H9 (cell line): Measurements from ENCODE around the gene NSUN6. TPM values are rescaled to one million over a fixed set of nuclear protein-coding genes. Genes with fewer than 3 reads are reported as not detected.

Source experiments
- DNase-seq: peaks from one replicate; pipeline ENCODE4 v3.0.0-alpha.2; 2017
- H2AFZ ChIP-seq: one replicate; pipeline ENCODE4 v1.6.1; 2013; ENCODE audit warnings: mild to moderate bottlenecking, low read length, control low read depth, moderate library complexity
- H2AK5ac ChIP-seq: 2 replicates; pipeline ENCODE4 v1.6.1; 2013; ENCODE audit warnings: low read length, control low read depth, mixed read lengths; ENCODE audit not compliant: insufficient read length
- H2BK120ac ChIP-seq: one replicate; pipeline ENCODE4 v1.6.1; 2013; ENCODE audit warnings: low read depth, mild to moderate bottlenecking, low read length, control low read depth, inconsistent platforms; ENCODE audit not compliant: poor library complexity, severe bottlenecking
- H2BK12ac ChIP-seq: 2 replicates; pipeline ENCODE4 v1.6.1; 2013; ENCODE audit warnings: low read length, control low read depth, mixed read lengths, low read depth; ENCODE audit not compliant: insufficient read length
- H2BK15ac ChIP-seq: 2 replicates; pipeline ENCODE4 v1.6.1; 2013; ENCODE audit warnings: low read depth, low read length, control low read depth
- H2BK20ac ChIP-seq: one replicate; pipeline ENCODE4 v1.6.1; 2013; ENCODE audit warnings: low read depth, mild to moderate bottlenecking, low read length, control low read depth, inconsistent platforms; ENCODE audit not compliant: poor library complexity, severe bottlenecking
- H2BK5ac ChIP-seq: 2 replicates; pipeline ENCODE4 v1.6.1; 2013; ENCODE audit warnings: low read length, control low read depth, mixed read lengths; ENCODE audit not compliant: insufficient read length
- H3K14ac ChIP-seq: 2 replicates; pipeline ENCODE4 v1.6.1; 2013; ENCODE audit warnings: low read length, control low read depth; ENCODE audit not compliant: insufficient read depth
- H3K18ac ChIP-seq: 2 replicates; pipeline ENCODE4 v1.6.1; 2013; ENCODE audit warnings: low read depth, mild to moderate bottlenecking, mixed read lengths, low read length, control low read depth; ENCODE audit not compliant: insufficient read length
- H3K23ac ChIP-seq: 2 replicates; pipeline ENCODE4 v1.6.1; 2013; ENCODE audit warnings: low read length, control low read depth, mixed read lengths, low read depth; ENCODE audit not compliant: insufficient read length
- H3K23me2 ChIP-seq: 2 replicates; pipeline ENCODE4 v1.6.1; 2013; ENCODE audit warnings: low read depth, mild to moderate bottlenecking, mixed read lengths, low read length, control low read depth; ENCODE audit not compliant: insufficient read length, poor library complexity, severe bottlenecking
- H3K27ac ChIP-seq: 2 replicates; pipeline ENCODE4 v1.5.1; 2013; ENCODE audit warnings: low read length, control low read depth, mixed read lengths, low read depth; ENCODE audit not compliant: insufficient read length
- H3K27me3 ChIP-seq: 2 replicates; pipeline ENCODE4 v1.6.1; 2013; ENCODE audit warnings: low read length, control low read depth, inconsistent platforms; ENCODE audit not compliant: insufficient read depth
- H3K4ac ChIP-seq: 2 replicates; pipeline ENCODE4 v1.6.1; 2013; ENCODE audit warnings: low read depth, mild to moderate bottlenecking, control low read depth, inconsistent platforms, low read length, moderate library complexity
- H3K4me1 ChIP-seq: 2 replicates; pipeline ENCODE4 v1.6.1; 2013; ENCODE audit warnings: low read length, control low read depth, inconsistent platforms; ENCODE audit not compliant: insufficient read depth
- H3K4me2 ChIP-seq: 2 replicates; pipeline ENCODE4 v1.6.1; 2013; ENCODE audit warnings: low read length, control low read depth, mixed read lengths; ENCODE audit not compliant: insufficient read length, insufficient read depth
- H3K56ac ChIP-seq: 2 replicates; pipeline ENCODE4 v1.6.1; 2013; ENCODE audit warnings: low read depth, mild to moderate bottlenecking, mixed read lengths, low read length, control low read depth; ENCODE audit not compliant: insufficient read length
- H3K79me1 ChIP-seq: 2 replicates; pipeline ENCODE4 v1.6.1; 2013; ENCODE audit warnings: low read depth, mild to moderate bottlenecking, moderate library complexity, low read length, control low read depth, inconsistent platforms; ENCODE audit not compliant: insufficient read depth, poor library complexity, severe bottlenecking
- H3K79me2 ChIP-seq: 2 replicates; pipeline ENCODE4 v1.6.1; 2013; ENCODE audit warnings: low read length, control low read depth, inconsistent platforms; ENCODE audit not compliant: insufficient read depth
- H3K9ac ChIP-seq: 2 replicates; pipeline ENCODE4 v1.6.1; 2013; ENCODE audit warnings: low read length, control low read depth, mixed read lengths; ENCODE audit not compliant: insufficient read length; ENCODE audit errors: extremely low read depth
- H3K9me3 ChIP-seq: one replicate; pipeline ENCODE4 v1.6.1; 2013; ENCODE audit warnings: low read depth, low read length, inconsistent platforms; ENCODE audit not compliant: control insufficient read depth
- H3T11ph ChIP-seq: one replicate; pipeline ENCODE4 v1.6.1; 2013; ENCODE audit warnings: mild to moderate bottlenecking, low read length, control low read depth, inconsistent platforms
- H4K20me1 ChIP-seq: one replicate; pipeline ENCODE4 v1.6.1; 2013; ENCODE audit not compliant: control insufficient read depth, insufficient read length, insufficient read depth
- H4K5ac ChIP-seq: 2 replicates; pipeline ENCODE4 v1.6.1; 2013; ENCODE audit warnings: low read depth, mild to moderate bottlenecking, mixed read lengths, low read length, control low read depth; ENCODE audit not compliant: insufficient read length
- H4K8ac ChIP-seq: replicated peaks from 2 replicates; pipeline ENCODE4 v1.6.1; 2013; ENCODE audit warnings: low read length, control low read depth, mixed read lengths, low read depth; ENCODE audit not compliant: insufficient read length
- H4K91ac ChIP-seq: 2 replicates; pipeline ENCODE4 v1.6.1; 2013; ENCODE audit warnings: low read depth, mild to moderate bottlenecking, moderate library complexity, mixed read lengths, low read length, control low read depth; ENCODE audit not compliant: insufficient read length
- H3K27ac Mint-ChIP-seq, 3 experiments: 2 replicates in 2 of 3; 3 replicates in 1 of 3; pipeline ENCODE4 v1.8.0; 2020 to 2021; ENCODE audit warnings: mixed read lengths in 3 of 3, mild to moderate bottlenecking in 1 of 3, moderate library complexity in 1 of 3
- H3K27me3 Mint-ChIP-seq: 2 replicates; pipeline ENCODE4 v1.8.0; 2021; ENCODE audit warnings: low read depth, mild to moderate bottlenecking, moderate library complexity, mixed read lengths
- H3K36me3 Mint-ChIP-seq, 3 experiments: 2 replicates in 2 of 3; 3 replicates in 1 of 3; pipeline ENCODE4 v1.8.0; 2020 to 2021; ENCODE audit warnings: low read depth in 3 of 3, mixed read lengths in 3 of 3; ENCODE audit not compliant: insufficient read depth in 1 of 3
- H3K4me1 Mint-ChIP-seq, 2 experiments: 2 replicates each; pipeline ENCODE4 v1.8.0; 2020; ENCODE audit warnings: mixed read lengths in 2 of 2
- H3K4me3 Mint-ChIP-seq, 2 experiments: 2 replicates in 1 of 2; 3 replicates in 1 of 2; pipeline ENCODE4 v1.8.0; 2020 to 2021; ENCODE audit warnings: mild to moderate bottlenecking in 2 of 2, mixed read lengths in 2 of 2, moderate library complexity in 1 of 2
- H3K9me3 Mint-ChIP-seq, 2 experiments: 2 replicates in 1 of 2; 3 replicates in 1 of 2; pipeline ENCODE4 v1.8.0; 2020; ENCODE audit warnings: mild to moderate bottlenecking in 2 of 2, mixed read lengths in 2 of 2, moderate library complexity in 1 of 2
- WGBS: extraction: QIAGEN DNeasy Blood & Tissue Kit; methylation state at CpG from one replicate; pipeline ENCODE4 v1.1.7; 2013; ENCODE audit warnings: missing lambda C conversion rate, low lambda C conversion rate, mixed read lengths; ENCODE audit not compliant: insufficient read length; ENCODE audit errors: extremely low coverage; 5-methylcytosine and 5-hydroxymethylcytosine counted together
- total RNA-seq: library from RNA; stranded (reverse); gene quantifications from 2 replicates; pipeline ENCODE4 v1.2.1, GENCODE V29; 2021
- TF ChIP-seq, protein P1 (sequence below): fragments of 200-600 bp; sonication (generic); conservative IDR thresholded peaks from 3 replicates; pipeline ENCODE4 v1.8.0; 2021; ENCODE audit warnings: antibody characterized with exemption, mild to moderate bottlenecking

Gene NSUN6
- total RNA-seq, 1 experiment from 2014 or later, result 11.9 TPM

DNA sequence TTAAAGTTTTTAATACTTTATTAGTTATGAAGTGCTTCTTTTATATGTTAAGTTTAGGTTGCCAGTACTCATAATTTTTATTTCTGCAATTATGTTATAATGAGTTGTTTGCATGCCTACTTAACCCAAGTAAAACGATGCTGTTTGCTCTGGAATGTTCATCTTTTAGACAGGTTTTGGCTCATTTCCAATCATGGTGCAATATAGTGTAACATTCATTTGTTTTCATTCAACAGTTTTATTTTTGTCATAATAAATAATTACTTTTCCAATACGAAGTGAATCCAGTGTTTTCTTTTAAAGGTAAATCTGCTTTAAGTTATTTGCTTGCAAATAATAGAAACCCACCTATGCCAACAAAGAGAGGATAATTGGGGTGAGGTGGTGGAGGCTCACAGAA lies 30.0 kb upstream of the NSUN6 start:
- H3K27ac ChIP-seq, result no peak overlapping the region
- H3K79me1 ChIP-seq, result no peaks in the 10 kb centered on the region
- H3K56ac ChIP-seq, result no peak overlapping the region
- H3K4me1 Mint-ChIP-seq, result peaks cover 8 to 10% of the 10 kb centered on the region in 2 experiments
- H4K91ac ChIP-seq, result no peak overlapping the region
- H2BK20ac ChIP-seq, result no peak overlapping the region
- no peak overlapping the region for H3K9ac ChIP-seq
- H3K79me2 ChIP-seq, result no peaks in the 10 kb centered on the region
- TF ChIP-seq, protein P1, sequence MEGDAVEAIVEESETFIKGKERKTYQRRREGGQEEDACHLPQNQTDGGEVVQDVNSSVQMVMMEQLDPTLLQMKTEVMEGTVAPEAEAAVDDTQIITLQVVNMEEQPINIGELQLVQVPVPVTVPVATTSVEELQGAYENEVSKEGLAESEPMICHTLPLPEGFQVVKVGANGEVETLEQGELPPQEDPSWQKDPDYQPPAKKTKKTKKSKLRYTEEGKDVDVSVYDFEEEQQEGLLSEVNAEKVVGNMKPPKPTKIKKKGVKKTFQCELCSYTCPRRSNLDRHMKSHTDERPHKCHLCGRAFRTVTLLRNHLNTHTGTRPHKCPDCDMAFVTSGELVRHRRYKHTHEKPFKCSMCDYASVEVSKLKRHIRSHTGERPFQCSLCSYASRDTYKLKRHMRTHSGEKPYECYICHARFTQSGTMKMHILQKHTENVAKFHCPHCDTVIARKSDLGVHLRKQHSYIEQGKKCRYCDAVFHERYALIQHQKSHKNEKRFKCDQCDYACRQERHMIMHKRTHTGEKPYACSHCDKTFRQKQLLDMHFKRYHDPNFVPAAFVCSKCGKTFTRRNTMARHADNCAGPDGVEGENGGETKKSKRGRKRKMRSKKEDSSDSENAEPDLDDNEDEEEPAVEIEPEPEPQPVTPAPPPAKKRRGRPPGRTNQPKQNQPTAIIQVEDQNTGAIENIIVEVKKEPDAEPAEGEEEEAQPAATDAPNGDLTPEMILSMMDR, result no peak
- H4K5ac ChIP-seq, result no peak overlapping the region
- no peaks in the 10 kb centered on the region for H3K27me3 ChIP-seq
- no peaks in the 10 kb centered on the region for H3K9me3 Mint-ChIP-seq
- H2BK120ac ChIP-seq, result no peak overlapping the region
- no peak overlapping the region for H2BK12ac ChIP-seq
- no peak overlapping the region for H3K23ac ChIP-seq
- no peak overlapping the region for H3K27ac Mint-ChIP-seq
- no peaks in the 10 kb centered on the region for H3K4me1 ChIP-seq
- H3K27me3 Mint-ChIP-seq, result no peaks in the 10 kb centered on the region
- no peak overlapping the region for H2AK5ac ChIP-seq
- H3T11ph ChIP-seq, result no peak overlapping the region
- H3K4me3 Mint-ChIP-seq, result no peak overlapping the region
- no peak overlapping the region for H4K8ac ChIP-seq
- H3K36me3 Mint-ChIP-seq, result peaks cover 0 to 7% (median 5%) of the 10 kb centered on the region in 3 experiments; a peak in 3 of 7 replicates
- no peaks in the 10 kb centered on the region for H4K20me1 ChIP-seq
- H3K4ac ChIP-seq, result no peak overlapping the region
- H2BK15ac ChIP-seq, result no peak overlapping the region
- no peak overlapping the region for H3K18ac ChIP-seq
- H3K9me3 ChIP-seq, result no peaks in the 10 kb centered on the region
- no CpG with 5 or more reads among the region's 2 CpGs for WGBS
- no peak overlapping the region for H2BK5ac ChIP-seq
- H2AFZ ChIP-seq, result no peak overlapping the region
- H3K4me2 ChIP-seq, result no peak overlapping the region
- H3K14ac ChIP-seq, result no peak overlapping the region
- DNase-seq, result no peak
- no peaks in the 10 kb centered on the region for H3K23me2 ChIP-seq
